Measurements from ENCODE around the gene LBH. TPM values are rescaled to one million over a fixed set of nuclear protein-coding genes. Genes with fewer than 3 reads are reported as not detected.

The LBH gene
- total and polyA plus RNA-seq, 10 donors = 48.7 to 178 (median 116) TPM

DNA sequence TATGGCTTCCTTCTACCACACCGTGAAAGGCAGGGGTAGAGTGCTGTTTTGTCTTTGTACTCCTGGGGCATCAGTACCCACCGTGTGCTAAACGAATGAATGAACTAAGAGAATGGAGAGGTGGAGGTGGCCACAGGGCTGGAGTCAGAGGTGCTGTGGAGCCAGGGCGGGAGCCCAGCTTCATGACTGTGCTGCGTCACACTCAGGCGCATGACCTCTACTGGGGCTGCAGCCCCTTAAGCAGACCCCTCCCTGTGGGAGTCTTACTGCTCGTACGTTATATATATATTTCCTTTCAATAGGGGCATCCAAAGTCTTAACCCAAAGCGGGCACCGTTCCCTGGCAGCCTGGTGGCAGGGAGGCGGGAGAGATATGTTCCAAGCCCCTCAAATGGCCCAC, 18.0 kb upstream of the LBH start:
- Histone ChIP-seq H3K4me1 (peaks cover 4 to 25% (median 18%) of the 10 kb centered on the region in 6 donors), H3K27ac (no peak overlapping the region), H3K27me3 (replicated peaks in 1 of 7) (no peaks in the 10 kb centered on the region), H3K9me3 (no peaks in the 10 kb centered on the region), H3K36me3 (no peaks in the 10 kb centered on the region), H3K4me3 (no peak overlapping the region)
- TF ChIP-seq POLR2AphosphoS5 (IDR thresholded peaks at IDR 0.05) = no peak
- intact Hi-C loops (cut with DNase I; ENCODE audit: low total_unique reads) = loop anchor here (5.0 kb wide), 1 partner anchor 494 kb away; no protein-coding TSS in a partner anchor
- 90 to 96% (median 92%) methylated on average over 11 of the region's 11 CpGs for WGBS, 5 donors
- no peak for DNase-seq

- Histone ChIP-seq H3K27ac (no peak overlapping the region), H3K4me1 (peaks cover 0 to 20% (median 12%) of the 10 kb centered on the region in 6 donors), H3K4me3 (no peak overlapping the region), H3K9me3 (no peaks in the 10 kb centered on the region), H3K27me3 (replicated peaks in 1 of 7) (no peaks in the 10 kb centered on the region), H3K36me3 (no peaks in the 10 kb centered on the region)
- TF ChIP-seq POLR2AphosphoS5 (IDR thresholded peaks at IDR 0.05) (no peak), POLR2A (IDR thresholded peaks at IDR 0.05) (no peak), CTCF (IDR thresholded peaks at IDR 0.05 in 8 of 11, conservative IDR thresholded peaks at IDR 0.05 in 3 of 11) (no peak)
- no peak for DNase-seq
- intact Hi-C loops (cut with DNase I; ENCODE audit: low total_unique reads) = loop anchor here (5.0 kb wide), 1 partner anchor 493 kb away; no protein-coding TSS in a partner anchor
- WGBS, 5 donors = 96 to 99% (median 97%) methylated on average over 7 of the region's 7 CpGs
Observed at GRCh38 chr2:30213907-30214463, 17.3 kb upstream of the LBH start.

- no peaks in the 10 kb centered on the region for H3K27me3 ChIP-seq (replicated peaks in 1 of 7)
- no peak for DNase-seq
- H3K4me3 ChIP-seq = no peak overlapping the region
- intact Hi-C loops (cut with DNase I; ENCODE audit: low total_unique reads) = no loop called here
- H3K36me3 ChIP-seq = no peaks in the 10 kb centered on the region
- no peak overlapping the region for H3K27ac ChIP-seq
- peaks cover 0 to 16% (median 11%) of the 10 kb centered on the region in 6 donors for H3K4me1 ChIP-seq
- TF ChIP-seq POLR2AphosphoS5 (IDR thresholded peaks at IDR 0.05) (no peak), CTCF (IDR thresholded peaks at IDR 0.05 in 8 of 11, conservative IDR thresholded peaks at IDR 0.05 in 3 of 11) (no peak), POLR2A (IDR thresholded peaks at IDR 0.05) (no peak)
- no peaks in the 10 kb centered on the region for H3K9me3 ChIP-seq
Observed at GRCh38 chr2:30216157-30216556, 15.2 kb upstream of the LBH start.

DNA sequence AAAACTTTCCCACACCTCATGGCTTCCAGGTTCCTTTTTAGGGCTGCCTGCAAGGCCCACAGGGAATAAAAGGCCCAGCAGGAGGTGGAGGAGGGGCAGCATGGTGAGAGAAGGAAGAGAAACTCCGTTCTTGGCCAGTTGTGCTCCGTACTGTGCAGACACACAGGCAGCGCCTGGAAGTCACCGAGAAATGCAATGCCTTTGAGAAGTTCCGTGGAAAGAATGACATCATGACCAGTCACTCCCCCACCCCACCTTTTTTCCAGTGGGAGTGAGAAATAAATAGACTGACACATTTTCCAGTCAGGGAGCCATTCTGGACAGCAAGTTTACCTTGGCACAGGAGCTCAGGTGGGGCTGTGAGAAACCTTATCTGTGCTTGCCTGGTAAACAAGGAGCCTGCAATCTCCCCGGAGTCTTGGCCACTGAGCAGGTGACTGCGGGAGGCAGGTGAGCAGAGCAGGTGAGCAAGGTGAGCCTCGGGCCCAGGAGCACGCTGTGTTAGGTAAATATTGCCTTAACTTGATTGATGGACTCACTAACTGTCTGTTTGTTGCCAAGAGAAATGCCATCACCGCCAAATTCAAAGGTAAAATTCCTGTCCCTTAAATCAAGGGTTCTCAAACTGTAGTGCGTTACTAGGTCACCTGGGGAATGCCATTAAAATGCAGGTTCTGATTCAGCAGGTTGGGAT, 13.5 kb upstream of the LBH start:
- TF ChIP-seq POLR2AphosphoS5 (IDR thresholded peaks at IDR 0.05) (no peak), POLR2A (IDR thresholded peaks at IDR 0.05) (no peak), CTCF (IDR thresholded peaks at IDR 0.05 in 8 of 11, conservative IDR thresholded peaks at IDR 0.05 in 3 of 11) (no peak)
- intact Hi-C loops (cut with DNase I; ENCODE audit: low total_unique reads) = no loop called here
- Histone ChIP-seq H3K27me3 (replicated peaks in 1 of 7) (no peaks in the 10 kb centered on the region), H3K27ac (peak overlapping the region in 1 of 8 donors; percentile 23), H3K4me3 (peak overlapping the region in 1 of 8 donors; percentile 30), H3K36me3 (no peaks in the 10 kb centered on the region), H3K9me3 (no peaks in the 10 kb centered on the region), H3K4me1 (peaks cover 0 to 32% (median 22%) of the 10 kb centered on the region in 6 donors)
- no peak for DNase-seq
- WGBS, 5 donors = 64 to 74% (median 67%) methylated on average over 11 of the region's 11 CpGs
